ENCODE measurements around the gene GBX2. TPM values are rescaled to one million over a fixed set of nuclear protein-coding genes. Genes with fewer than 3 reads are reported as not detected.

GBX2 gene
- total and polyA plus RNA-seq, 2 of the 8 experiments (the other 6 are each of a cell fraction or from before 2014, with no cell fraction given), result 0.38 to 0.89 TPM

- Histone ChIP-seq H2BK5ac (ENCODE audit: low read depth, low read length) (no peak overlapping the region), H2AK5ac (ENCODE audit: low read depth, low read length) (no peak overlapping the region), H3K9ac (replicated peaks in 1 of 4; ENCODE audit: extremely low read depth in 1 of 4, low read depth in 3 of 4, low read length in 3 of 4) (no peak overlapping the region), H3K79me2 (ENCODE audit: control insufficient read depth in 1 of 2, insufficient read depth in 2 of 2, low read length in 2 of 2) (no peaks in the 10 kb centered on the region), H3K14ac (ENCODE audit: insufficient read length) (no peak overlapping the region), H3K27ac (ENCODE audit: low read depth, low read length) (no peak overlapping the region), H3K4me2 (ENCODE audit: insufficient read depth in 1 of 2, low read depth in 2 of 2, low read length in 2 of 2) (no peak overlapping the region), H2BK15ac (ENCODE audit: low read length) (no peak overlapping the region), H4K20me1 (replicated peaks in 1 of 2; ENCODE audit: control insufficient read depth in 1 of 2, insufficient read depth in 2 of 2, low read length in 2 of 2) (no peaks in the 10 kb centered on the region), H3K27me3 (replicated peaks in 1 of 4; ENCODE audit: control insufficient read depth in 3 of 4, extremely low read depth in 1 of 4, insufficient read depth in 3 of 4, low read length in 3 of 4) (no peaks in the 10 kb centered on the region; a peak in 2 of 7 replicates), H3K56ac (replicated peaks; ENCODE audit: insufficient read length, low read depth, low read length) (no peak overlapping the region), H3K79me1 (ENCODE audit: low read depth, low read length) (no peaks in the 10 kb centered on the region), H3K4ac (replicated peaks; ENCODE audit: insufficient read length, low read depth, low read length) (no peak overlapping the region), H3K36me3 (ENCODE audit: control insufficient read depth in 2 of 4, insufficient read depth in 4 of 4, low read length in 3 of 4) (no peaks in the 10 kb centered on the region), H4K91ac (replicated peaks; ENCODE audit: insufficient read length, low read length) (no peak overlapping the region), H3K9me3 (ENCODE audit: insufficient read depth in 2 of 2, low read depth in 1 of 2, low read length in 1 of 2) (no peaks in the 10 kb centered on the region), H2BK12ac (ENCODE audit: low read depth, low read length) (no peak overlapping the region), H2BK120ac (replicated peaks; ENCODE audit: low read depth, low read length) (no peak overlapping the region), H3K4me1 (replicated peaks in 1 of 4; ENCODE audit: control insufficient read depth in 3 of 4, insufficient read depth in 4 of 4, low read length in 3 of 4) (no peaks in the 10 kb centered on the region), H2BK20ac (ENCODE audit: low read length) (no peak overlapping the region), H3K23me2 (ENCODE audit: low read depth, low read length) (no peaks in the 10 kb centered on the region), H4K8ac (ENCODE audit: extremely low read depth, insufficient read depth, low read length) (no peak overlapping the region), H3K4me3 (ENCODE audit: extremely low read depth in 1 of 4, insufficient read depth in 2 of 4, low read depth in 3 of 4, low read length in 4 of 4) (no peak overlapping the region), H2AFZ (ENCODE audit: low read length) (no peak overlapping the region), H3K18ac (ENCODE audit: extremely low read depth, low read length) (no peak overlapping the region), H3K23ac (ENCODE audit: insufficient read length) (no peak overlapping the region), H4K5ac (ENCODE audit: insufficient read length, low read depth, low read length) (no peak overlapping the region)
- no peak for TF ChIP-seq JUN (IDR thresholded peaks at IDR 0.05; ENCODE audit: low read depth, low read length)
- TF ChIP-seq EZH2 (IDR thresholded peaks at IDR 0.05; ENCODE audit: low read depth, low read length, severe bottlenecking), result no peak
- no peak for TF ChIP-seq TEAD4 (IDR thresholded peaks at IDR 0.05; ENCODE audit: low read depth, low read length)
- no peak for TF ChIP-seq CTCF (IDR thresholded peaks at IDR 0.05; ENCODE audit: control extremely low read depth in 1 of 3, insufficient read depth in 1 of 3, low read depth in 1 of 3, low read length in 3 of 3)
- TF ChIP-seq SIRT6 (IDR thresholded peaks at IDR 0.05; ENCODE audit: low read length), result no peak
- no peak for TF ChIP-seq ZNF274 (IDR thresholded peaks at IDR 0.05; ENCODE audit: borderline replicate concordance, extremely low read depth, low read length)
- TF ChIP-seq TAF1 (IDR thresholded peaks at IDR 0.05; ENCODE audit: low read depth, low read length), result no peak
- TF ChIP-seq SAP30 (IDR thresholded peaks at IDR 0.05; ENCODE audit: insufficient read depth, insufficient replicate concordance, low read length), result no peak
- TF ChIP-seq SUZ12 (IDR thresholded peaks at IDR 0.05; ENCODE audit: low read length), result no peak
- WGBS, 2 experiments (ENCODE audit: extremely low coverage in 1 of 2, insufficient coverage in 1 of 2, insufficient read length in 1 of 2, insufficient replicate concordance in 2 of 2, low coverage in 1 of 2, low lambda C conversion rate in 2 of 2, missing lambda C conversion rate in 1 of 2), result 93% methylated on average over 10 of the region's 12 CpGs; no CpG with 5 or more reads in 1 of the 2 experiments
- DNase-seq (ENCODE audit: low read depth in 1 of 2, low spot score in 2 of 2) (no peak), FAIRE-seq (no peak)
- ChIA-PET CTCF (ENCODE audit: partially characterized antibody) (interaction anchor here (1.4 kb wide), 1 partner anchor 38 kb away, joined by 6 read pairs; no protein-coding TSS in a partner anchor), POLR2A (ENCODE audit: partially characterized antibody) (no interaction called here)
Observed at GRCh38 chr2:236215761-236216333, 47.7 kb upstream of the GBX2 start.

All from H1 (cell line).